ENCODE measurements around the gene DAPK1.

DNA sequence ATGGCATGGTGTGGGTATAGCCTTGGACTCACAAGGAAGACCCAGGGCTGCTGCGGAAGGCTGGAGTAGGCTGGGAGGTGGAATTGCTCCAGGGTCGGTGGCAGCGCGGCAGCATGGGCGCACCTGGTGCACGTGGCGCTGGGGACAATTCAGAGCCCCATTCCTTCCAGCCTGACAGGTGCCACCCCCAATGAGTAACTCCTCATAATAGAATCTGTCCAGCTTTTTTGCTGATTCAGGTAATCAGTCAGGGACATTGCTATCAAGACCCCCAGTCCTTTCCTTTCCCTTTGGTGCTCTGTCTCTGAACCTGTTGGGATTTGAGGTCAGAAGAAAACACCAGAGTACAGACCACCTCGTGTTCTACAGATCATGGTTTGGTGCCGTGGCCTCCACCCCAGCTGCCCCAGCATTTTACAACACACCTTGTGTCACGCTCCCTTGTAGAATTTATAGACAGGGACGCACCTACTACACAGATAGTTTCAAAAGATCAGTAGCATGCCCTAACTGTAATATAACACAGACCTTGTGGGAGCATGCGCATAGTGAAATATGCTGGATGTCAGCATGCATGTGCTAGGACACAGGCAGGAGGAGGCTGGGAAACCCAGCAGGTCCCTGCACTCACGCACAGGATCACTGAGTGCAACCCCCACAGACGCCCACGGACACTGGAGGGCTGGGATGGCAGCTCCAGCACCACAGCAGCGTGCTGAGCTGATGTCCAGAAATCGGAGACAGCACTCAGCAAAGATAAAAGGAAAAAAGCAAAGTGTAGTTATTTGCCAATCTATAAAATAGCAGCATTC, 180.3 kb downstream of the DAPK1 start:
- TF ChIP-seq, protein P1, sequence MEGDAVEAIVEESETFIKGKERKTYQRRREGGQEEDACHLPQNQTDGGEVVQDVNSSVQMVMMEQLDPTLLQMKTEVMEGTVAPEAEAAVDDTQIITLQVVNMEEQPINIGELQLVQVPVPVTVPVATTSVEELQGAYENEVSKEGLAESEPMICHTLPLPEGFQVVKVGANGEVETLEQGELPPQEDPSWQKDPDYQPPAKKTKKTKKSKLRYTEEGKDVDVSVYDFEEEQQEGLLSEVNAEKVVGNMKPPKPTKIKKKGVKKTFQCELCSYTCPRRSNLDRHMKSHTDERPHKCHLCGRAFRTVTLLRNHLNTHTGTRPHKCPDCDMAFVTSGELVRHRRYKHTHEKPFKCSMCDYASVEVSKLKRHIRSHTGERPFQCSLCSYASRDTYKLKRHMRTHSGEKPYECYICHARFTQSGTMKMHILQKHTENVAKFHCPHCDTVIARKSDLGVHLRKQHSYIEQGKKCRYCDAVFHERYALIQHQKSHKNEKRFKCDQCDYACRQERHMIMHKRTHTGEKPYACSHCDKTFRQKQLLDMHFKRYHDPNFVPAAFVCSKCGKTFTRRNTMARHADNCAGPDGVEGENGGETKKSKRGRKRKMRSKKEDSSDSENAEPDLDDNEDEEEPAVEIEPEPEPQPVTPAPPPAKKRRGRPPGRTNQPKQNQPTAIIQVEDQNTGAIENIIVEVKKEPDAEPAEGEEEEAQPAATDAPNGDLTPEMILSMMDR (IDR thresholded peaks at IDR 0.05), result no peak
- TF ChIP-seq POLR2AphosphoS5 (IDR thresholded peaks at IDR 0.05) (no peak), POLR2A (IDR thresholded peaks at IDR 0.05) (no peak), EP300 (IDR thresholded peaks at IDR 0.05) (no peak)

Data from stomach (tissue), 4 donors.